ENCODE results near the gene CLCA4.

CLCA4 gene

GRCh38 chr1:86523670-86524354 is 23.1 kb upstream of the CLCA4 start:
- DNase-seq (ENCODE audit: low read depth in 4 of 4, low spot score in 1 of 4), result no peak

GRCh38 chr1:86527306-86527705 is 19.6 kb upstream of the CLCA4 start:
- DNase-seq (ENCODE audit: low read depth in 4 of 4, low spot score in 1 of 4), result no peak

- no peak for DNase-seq (ENCODE audit: low read depth in 4 of 4, low spot score in 1 of 4)
Observed at GRCh38 chr1:86530211-86530845, 16.6 kb upstream of the CLCA4 start.

GRCh38 chr1:86537928-86538695 is 8.8 kb upstream of the CLCA4 start:
- no peak for DNase-seq (ENCODE audit: low read depth in 4 of 4, low spot score in 1 of 4)

GRCh38 chr1:86538775-86539174 is 8.1 kb upstream of the CLCA4 start:
- no peak for DNase-seq (ENCODE audit: low read depth in 4 of 4, low spot score in 1 of 4)

- no peak for DNase-seq (ENCODE audit: low read depth in 4 of 4, low spot score in 1 of 4)
Observed at GRCh38 chr1:86541859-86542258, 5.0 kb upstream of the CLCA4 start.

- DNase-seq (ENCODE audit: low read depth in 4 of 4, low spot score in 1 of 4), result no peak
Observed at GRCh38 chr1:86542631-86543030, 4.2 kb upstream of the CLCA4 start.

- no peak for DNase-seq (ENCODE audit: low read depth in 4 of 4, low spot score in 1 of 4)
Observed at GRCh38 chr1:86548839-86549238, 2.0 kb downstream of the CLCA4 start.

GRCh38 chr1:86551305-86551704 is 4.4 kb downstream of the CLCA4 start:
- no peak for DNase-seq (ENCODE audit: low read depth in 4 of 4, low spot score in 1 of 4)

- no peak for DNase-seq (ENCODE audit: low read depth in 4 of 4, low spot score in 1 of 4)
Observed at GRCh38 chr1:86552376-86552775, 5.5 kb downstream of the CLCA4 start.

GRCh38 chr1:86557739-86558138 is 10.9 kb downstream of the CLCA4 start:
- no peak for DNase-seq (ENCODE audit: low read depth in 4 of 4, low spot score in 1 of 4)

GRCh38 chr1:86563849-86564248 is 17.0 kb downstream of the CLCA4 start:
- DNase-seq (ENCODE audit: low read depth in 4 of 4, low spot score in 1 of 4), result no peak

GRCh38 chr1:86567341-86567740 is 20.5 kb downstream of the CLCA4 start:
- DNase-seq (ENCODE audit: low read depth in 4 of 4, low spot score in 1 of 4), result no peak

GRCh38 chr1:86567878-86568277 is 21.0 kb downstream of the CLCA4 start:
- no peak for DNase-seq (ENCODE audit: low read depth in 4 of 4, low spot score in 1 of 4)

GRCh38 chr1:86573763-86574484 is 27.0 kb downstream of the CLCA4 start:
- DNase-seq (ENCODE audit: low read depth in 4 of 4, low spot score in 1 of 4), result no peak

GRCh38 chr1:86581231-86581630 is 34.4 kb downstream of the CLCA4 start:
- no peak for DNase-seq (ENCODE audit: low read depth in 4 of 4, low spot score in 1 of 4)

- DNase-seq (ENCODE audit: low read depth in 4 of 4, low spot score in 1 of 4), result no peak
Observed at GRCh38 chr1:86582161-86582560, 35.3 kb downstream of the CLCA4 start.

GRCh38 chr1:86583032-86583431 is 36.2 kb downstream of the CLCA4 start:
- DNase-seq (ENCODE audit: low read depth in 4 of 4, low spot score in 1 of 4), result no peak

GRCh38 chr1:86583593-86583992 is 36.7 kb downstream of the CLCA4 start:
- DNase-seq (ENCODE audit: low read depth in 4 of 4, low spot score in 1 of 4), result no peak

GRCh38 chr1:86594284-86594770 is 47.4 kb downstream of the CLCA4 start:
- no peak for DNase-seq (ENCODE audit: low read depth in 4 of 4, low spot score in 1 of 4)

GRCh38 chr1:86596224-86596623 is 49.3 kb downstream of the CLCA4 start:
- DNase-seq (ENCODE audit: low read depth in 4 of 4, low spot score in 1 of 4), result no peak

All from stimulated activated CD4-positive, alpha-beta T cell treated with anti-CD3 and anti-CD28 coated beads, Interleukin-1b, Interleukin-23, amount 100 ng/mL, for 24 hours (primary cell).